ENCODE data around the gene SPTBN1.
A peak's percentile ranks its signal among the peaks of the same experiment; 100 is the strongest.

SPTBN1 gene

GRCh38 chr2:54455563-54456361 is at the start of gene SPTBN1:
Gene SPTBN1, plus strand, starts transcription at chr2:54456327. Its CDS starts 70,092 bp downstream, at chr2:54526419.
- DNase-seq = peak; percentile 95

GRCh38 chr2:54407693-54408092 is 48.4 kb upstream of the SPTBN1 start:
- DNase-seq = no peak

- DNase-seq = no peak
Measured at GRCh38 chr2:54408288-54408687, 47.8 kb upstream of the SPTBN1 start.

- DNase-seq = no peak
Measured at GRCh38 chr2:54409752-54410151, 46.4 kb upstream of the SPTBN1 start.

- DNase-seq = no peak
Measured at GRCh38 chr2:54411801-54412354, 44.2 kb upstream of the SPTBN1 start.

GRCh38 chr2:54416166-54416813 is 39.8 kb upstream of the SPTBN1 start:
- DNase-seq = no peak

- no peak for DNase-seq
Measured at GRCh38 chr2:54416938-54417337, 39.2 kb upstream of the SPTBN1 start.

GRCh38 chr2:54417577-54417976 is 38.5 kb upstream of the SPTBN1 start:
- DNase-seq = no peak

- no peak for DNase-seq
Measured at GRCh38 chr2:54419388-54419787, 36.7 kb upstream of the SPTBN1 start.

GRCh38 chr2:54419855-54420523 is 36.1 kb upstream of the SPTBN1 start:
- no peak for DNase-seq

GRCh38 chr2:54420524-54421172 is 35.5 kb upstream of the SPTBN1 start:
- no peak for DNase-seq

GRCh38 chr2:54422072-54422581 is 34.0 kb upstream of the SPTBN1 start:
- DNase-seq = no peak

- no peak for DNase-seq
Measured at GRCh38 chr2:54423213-54423612, 32.9 kb upstream of the SPTBN1 start.

GRCh38 chr2:54424555-54425163 is 31.5 kb upstream of the SPTBN1 start:
- peak; percentile 44 for DNase-seq

- DNase-seq = no peak
Measured at GRCh38 chr2:54428108-54428831, 27.9 kb upstream of the SPTBN1 start.

- no peak for DNase-seq
Measured at GRCh38 chr2:54429054-54429453, 27.1 kb upstream of the SPTBN1 start.

- DNase-seq = no peak
Measured at GRCh38 chr2:54429811-54430551, 26.1 kb upstream of the SPTBN1 start.

- DNase-seq = no peak
Measured at GRCh38 chr2:54430649-54431048, 25.5 kb upstream of the SPTBN1 start.

- DNase-seq = no peak
Measured at GRCh38 chr2:54432251-54433015, 23.7 kb upstream of the SPTBN1 start.

GRCh38 chr2:54434229-54434628 is 21.9 kb upstream of the SPTBN1 start:
- no peak for DNase-seq

Measured in DMS53 (cell line).